Uterus (tissue), 2 donors: Measurements from ENCODE around the gene FAM151B.

Source experiments
- POLR2A ChIP-seq, 2 donors: fragments of 450-650 bp; IDR thresholded peaks; one replicate each; pipeline ENCODE4 v1.6.1; 2016; ENCODE audit warnings: antibody characterized with exemption in 2 of 2, mild to moderate bottlenecking in 1 of 2, moderate library complexity in 1 of 2
- TF ChIP-seq, protein P1 (sequence below), 4 experiments: fragments of 200-600 bp in 2 of 4; fragments of 450-650 bp in 2 of 4; sonication (generic) in 2 of 4; IDR thresholded peaks; one replicate each; pipeline ENCODE4 v1.5.1; 2016 to 2019; ENCODE audit warnings: antibody characterized with exemption in 4 of 4, mild to moderate bottlenecking in 2 of 4, moderate library complexity in 1 of 4

DNA sequence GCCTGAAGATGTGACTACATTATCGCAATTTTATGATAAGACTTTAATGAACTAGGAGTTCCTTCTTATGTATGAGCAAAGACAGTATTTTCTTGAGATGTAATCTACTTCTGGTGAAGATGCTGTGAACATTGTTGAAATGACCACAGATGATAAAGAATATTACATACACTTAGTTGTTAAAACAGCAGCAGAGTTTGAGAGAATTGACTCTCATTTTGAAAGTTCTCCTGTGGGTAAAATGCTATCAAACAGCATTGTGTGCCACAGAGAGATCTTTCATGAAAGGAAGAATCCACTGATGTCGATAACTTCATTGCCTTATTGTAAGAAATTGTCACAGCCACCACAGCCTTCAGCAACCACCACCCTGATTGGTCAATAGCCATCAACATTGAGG lies 8.0 kb downstream of the FAM151B start:
- TF ChIP-seq, protein P1, sequence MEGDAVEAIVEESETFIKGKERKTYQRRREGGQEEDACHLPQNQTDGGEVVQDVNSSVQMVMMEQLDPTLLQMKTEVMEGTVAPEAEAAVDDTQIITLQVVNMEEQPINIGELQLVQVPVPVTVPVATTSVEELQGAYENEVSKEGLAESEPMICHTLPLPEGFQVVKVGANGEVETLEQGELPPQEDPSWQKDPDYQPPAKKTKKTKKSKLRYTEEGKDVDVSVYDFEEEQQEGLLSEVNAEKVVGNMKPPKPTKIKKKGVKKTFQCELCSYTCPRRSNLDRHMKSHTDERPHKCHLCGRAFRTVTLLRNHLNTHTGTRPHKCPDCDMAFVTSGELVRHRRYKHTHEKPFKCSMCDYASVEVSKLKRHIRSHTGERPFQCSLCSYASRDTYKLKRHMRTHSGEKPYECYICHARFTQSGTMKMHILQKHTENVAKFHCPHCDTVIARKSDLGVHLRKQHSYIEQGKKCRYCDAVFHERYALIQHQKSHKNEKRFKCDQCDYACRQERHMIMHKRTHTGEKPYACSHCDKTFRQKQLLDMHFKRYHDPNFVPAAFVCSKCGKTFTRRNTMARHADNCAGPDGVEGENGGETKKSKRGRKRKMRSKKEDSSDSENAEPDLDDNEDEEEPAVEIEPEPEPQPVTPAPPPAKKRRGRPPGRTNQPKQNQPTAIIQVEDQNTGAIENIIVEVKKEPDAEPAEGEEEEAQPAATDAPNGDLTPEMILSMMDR (IDR thresholded peaks at IDR 0.05) = no peak
- no peak for TF ChIP-seq POLR2A (IDR thresholded peaks at IDR 0.05)
